ENCODE results near the gene SYT13.
A peak's percentile ranks its signal among the peaks of the same experiment; 100 is the strongest.

Gene SYT13

DNA sequence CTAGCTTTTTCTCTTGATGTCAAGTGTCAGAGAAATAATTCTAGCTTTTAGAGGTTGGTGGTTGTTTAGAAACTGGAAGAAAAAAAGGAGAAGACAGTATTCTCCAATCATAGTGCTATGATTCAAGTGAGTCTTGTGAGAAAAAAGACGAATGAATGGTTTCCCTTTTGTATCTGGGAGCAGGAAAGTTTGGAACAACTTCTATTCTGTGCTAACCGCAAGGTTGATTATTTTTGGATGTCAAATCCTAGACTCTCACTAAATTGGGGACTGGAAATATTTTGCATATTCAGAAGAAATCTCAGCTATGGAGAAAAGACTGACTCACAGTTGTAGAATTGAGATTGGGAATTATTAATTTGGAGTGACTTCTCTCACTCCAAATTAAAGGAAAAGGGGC is 69.2 kb downstream of the SYT13 start:
- WGBS = 85% methylated on average over 2 of the region's 2 CpGs

DNA sequence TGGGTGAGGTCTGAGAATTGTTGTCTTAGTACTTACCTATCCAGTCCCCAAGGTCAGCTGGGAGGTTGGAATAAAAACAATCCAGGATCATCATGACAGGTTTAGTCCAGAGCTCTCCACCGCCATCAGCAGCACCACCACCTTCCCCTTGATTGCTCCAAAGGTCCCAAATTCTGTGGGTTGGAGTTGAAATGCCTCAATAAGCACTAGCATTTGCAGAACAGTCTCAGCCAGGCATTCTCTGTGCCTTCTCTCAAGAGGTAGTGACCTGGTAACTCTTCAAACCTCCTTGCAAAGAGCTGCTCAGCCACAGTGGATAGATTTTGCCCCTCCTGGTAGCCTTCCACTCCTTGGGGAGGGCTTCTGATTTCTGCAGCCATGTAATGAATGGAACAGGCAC is 70.1 kb downstream of the SYT13 start:
- Histone ChIP-seq H3K4me1 (ENCODE audit: insufficient read depth, low read length) (no peaks in the 10 kb centered on the region), H3K27ac (ENCODE audit: low read depth, low read length) (no peak overlapping the region), H3K9ac (ENCODE audit: low read depth, low read length) (no peak overlapping the region), H3K27me3 (ENCODE audit: insufficient read depth, low read length) (no peaks in the 10 kb centered on the region), H3K4me3 (ENCODE audit: low read length) (no peak overlapping the region), H3K36me3 (ENCODE audit: insufficient read depth, low read length) (no peaks in the 10 kb centered on the region), H3K9me3 (ENCODE audit: insufficient read depth, low read depth, low read length) (no peaks in the 10 kb centered on the region)
- WGBS = 86% methylated on average over 1 of the region's 1 CpG

More for the DNA sequence above, 69.2 kb downstream of the SYT13 start:
- H3K36me3 ChIP-seq (ENCODE audit: insufficient read depth, low read length) = no peaks in the 10 kb centered on the region
- no peaks in the 10 kb centered on the region for H3K27me3 ChIP-seq (ENCODE audit: insufficient read depth, low read length)
- H3K27ac ChIP-seq (ENCODE audit: low read depth, low read length) = no peak overlapping the region
- no peak overlapping the region for H3K9ac ChIP-seq (ENCODE audit: low read depth, low read length)
- H3K4me1 ChIP-seq (ENCODE audit: insufficient read depth, low read length) = no peaks in the 10 kb centered on the region
- H3K9me3 ChIP-seq (ENCODE audit: insufficient read depth, low read depth, low read length) = no peaks in the 10 kb centered on the region
- H3K4me3 ChIP-seq (ENCODE audit: low read length) = no peak overlapping the region

DNA sequence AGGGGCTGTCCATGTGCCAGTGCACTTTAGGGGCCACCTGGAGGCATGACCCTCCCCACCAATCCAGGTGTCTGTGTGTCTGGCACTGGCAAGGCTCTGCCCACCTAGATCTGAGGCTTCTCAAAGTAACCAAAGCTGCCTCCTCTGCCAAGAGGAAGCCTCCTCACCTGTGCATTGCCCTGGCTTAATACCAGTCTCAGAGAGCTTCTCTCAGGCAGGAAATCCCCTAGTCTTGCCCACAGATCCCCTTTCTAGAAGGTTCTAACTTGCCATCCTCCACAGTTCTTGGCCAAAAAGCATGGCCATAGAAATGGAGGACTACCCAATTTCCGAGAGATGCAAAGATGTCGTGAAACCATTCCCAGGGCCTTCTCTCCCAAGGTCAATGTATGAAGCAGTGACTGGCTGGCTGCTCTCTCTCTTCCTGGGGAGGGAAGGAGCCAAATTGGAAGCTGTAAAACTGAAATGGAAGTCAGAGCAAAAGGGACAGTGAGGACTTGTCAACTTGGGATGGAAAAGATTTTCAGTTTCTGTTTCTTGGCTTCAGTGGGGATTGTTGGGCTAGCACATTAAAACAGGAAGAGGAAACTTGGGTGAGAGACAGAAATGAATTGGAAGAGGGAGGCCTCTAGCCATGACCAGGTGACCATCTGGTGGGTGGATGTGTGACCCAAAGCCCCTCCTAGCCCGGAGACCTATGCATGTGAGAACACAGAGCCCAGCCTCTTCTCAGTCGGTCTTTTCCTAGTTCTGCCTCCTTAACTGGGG is 70.9 kb downstream of the SYT13 start:
- Histone ChIP-seq H3K4me1 (ENCODE audit: insufficient read depth, low read length) (no peaks in the 10 kb centered on the region), H3K4me3 (ENCODE audit: low read length) (no peak overlapping the region), H3K9ac (ENCODE audit: low read depth, low read length) (no peak overlapping the region), H3K36me3 (ENCODE audit: insufficient read depth, low read length) (no peaks in the 10 kb centered on the region), H3K27me3 (ENCODE audit: insufficient read depth, low read length) (no peaks in the 10 kb centered on the region), H3K27ac (ENCODE audit: low read depth, low read length) (no peak overlapping the region), H3K9me3 (ENCODE audit: insufficient read depth, low read depth, low read length) (no peaks in the 10 kb centered on the region)
- 90% methylated on average over 4 of the region's 4 CpGs for WGBS

DNA sequence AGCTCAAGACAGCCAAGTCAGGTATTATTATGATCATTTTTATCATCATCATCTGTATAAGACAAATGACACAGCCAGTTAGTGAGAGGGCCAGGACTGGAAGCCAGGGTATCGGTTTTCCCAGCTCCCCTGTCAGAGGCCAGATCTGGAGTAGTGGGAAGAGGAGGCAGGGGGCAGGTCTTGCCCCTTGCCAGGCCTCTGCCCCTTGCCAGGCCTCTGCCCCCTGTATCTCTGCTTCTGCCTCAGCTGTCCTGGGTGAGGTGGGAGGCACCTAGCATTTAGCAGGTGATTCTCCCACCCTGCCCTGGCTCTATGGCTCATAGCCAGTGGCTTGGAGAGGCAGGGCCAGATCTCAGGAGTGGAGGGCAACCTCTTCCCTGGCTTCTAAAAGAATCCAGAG is 72.4 kb downstream of the SYT13 start:
- H3K27me3 ChIP-seq (ENCODE audit: insufficient read depth, low read length) = no peaks in the 10 kb centered on the region
- no peaks in the 10 kb centered on the region for H3K36me3 ChIP-seq (ENCODE audit: insufficient read depth, low read length)
- no peak overlapping the region for H3K9ac ChIP-seq (ENCODE audit: low read depth, low read length)
- peaks cover 6% of the 10 kb centered on the region; the same call in 1 of the 2 replicates for H3K4me1 ChIP-seq (ENCODE audit: insufficient read depth, low read length)
- no peak overlapping the region for H3K27ac ChIP-seq (ENCODE audit: low read depth, low read length)
- 88% methylated on average over 1 of the region's 1 CpG for WGBS
- H3K9me3 ChIP-seq (ENCODE audit: insufficient read depth, low read depth, low read length) = no peaks in the 10 kb centered on the region
- H3K4me3 ChIP-seq (ENCODE audit: low read length) = no peak overlapping the region

DNA sequence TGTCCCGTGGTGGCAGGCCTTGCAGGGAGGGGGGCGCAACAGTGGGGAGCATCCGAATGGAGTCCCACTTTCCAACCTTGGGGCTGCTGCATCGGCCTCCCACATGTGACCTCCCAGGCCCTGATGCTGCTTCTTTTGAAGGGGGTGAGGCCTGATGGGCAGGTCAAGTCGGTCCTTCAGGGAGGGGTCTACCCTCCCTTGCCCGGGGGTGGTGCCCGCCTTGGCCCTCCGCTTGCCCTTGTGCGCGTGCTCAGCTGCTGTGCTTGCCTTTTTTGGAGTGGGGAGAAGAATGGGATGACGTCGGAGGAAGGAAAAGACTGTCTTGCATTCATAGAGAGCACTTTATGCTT is 72.8 kb downstream of the SYT13 start:
- Histone ChIP-seq H3K27ac (ENCODE audit: low read depth, low read length) (no peak overlapping the region), H3K9me3 (ENCODE audit: insufficient read depth, low read depth, low read length) (no peaks in the 10 kb centered on the region), H3K36me3 (ENCODE audit: insufficient read depth, low read length) (no peaks in the 10 kb centered on the region), H3K4me1 (ENCODE audit: insufficient read depth, low read length) (peaks cover 6% of the 10 kb centered on the region; the same call in 1 of the 2 replicates), H3K9ac (ENCODE audit: low read depth, low read length) (no peak overlapping the region), H3K27me3 (ENCODE audit: insufficient read depth, low read length) (no peaks in the 10 kb centered on the region), H3K4me3 (ENCODE audit: low read length) (no peak overlapping the region)
- WGBS = 89% methylated on average over 12 of the region's 12 CpGs

DNA sequence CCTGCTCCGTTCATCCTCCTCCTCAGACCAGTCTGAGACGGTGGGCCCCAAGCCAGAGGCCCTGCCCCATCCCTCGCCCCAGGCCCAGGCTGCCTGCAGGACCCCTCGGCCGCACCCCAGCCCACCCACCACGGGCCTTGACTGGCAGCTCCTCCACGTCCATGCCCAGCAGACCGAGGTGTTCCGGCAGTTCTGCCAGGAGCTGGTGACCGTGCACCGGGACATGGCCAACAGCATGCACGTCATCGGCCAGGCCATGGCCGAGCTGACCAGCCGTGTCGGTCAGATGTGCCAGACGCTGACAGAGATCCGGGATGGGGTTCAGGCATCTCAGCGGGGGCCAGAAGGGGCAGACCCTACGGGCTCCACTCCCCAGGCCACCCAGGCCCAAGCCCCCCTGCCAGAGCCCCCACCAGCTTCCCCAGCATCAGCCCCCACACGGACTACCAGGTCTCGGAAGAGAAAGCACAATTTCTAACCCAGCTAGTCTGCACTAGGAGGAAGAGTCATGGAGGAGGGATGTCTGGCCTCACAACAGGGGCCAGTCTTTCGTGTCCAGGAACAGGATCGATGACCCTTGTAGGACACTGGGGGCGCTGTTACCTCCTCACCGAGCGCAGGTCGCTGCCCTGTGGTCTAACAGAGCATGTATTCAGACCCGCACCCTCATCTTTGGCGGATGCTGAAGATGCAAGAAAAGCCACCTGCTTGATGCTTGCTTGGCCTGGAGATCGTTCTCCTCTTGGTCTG is 73.4 kb downstream of the SYT13 start:
- H3K9ac ChIP-seq (ENCODE audit: low read depth, low read length) = no peak overlapping the region
- no peaks in the 10 kb centered on the region for H3K9me3 ChIP-seq (ENCODE audit: insufficient read depth, low read depth, low read length)
- H3K36me3 ChIP-seq (ENCODE audit: insufficient read depth, low read length) = no peaks in the 10 kb centered on the region
- H3K4me3 ChIP-seq (ENCODE audit: low read length) = no peak overlapping the region
- no peaks in the 10 kb centered on the region for H3K27me3 ChIP-seq (ENCODE audit: insufficient read depth, low read length)
- no peak overlapping the region for H3K27ac ChIP-seq (ENCODE audit: low read depth, low read length)
- H3K4me1 ChIP-seq (ENCODE audit: insufficient read depth, low read length) = peaks cover 6% of the 10 kb centered on the region; the same call in 1 of the 2 replicates
- WGBS = 88% methylated on average over 31 of the region's 31 CpGs

DNA sequence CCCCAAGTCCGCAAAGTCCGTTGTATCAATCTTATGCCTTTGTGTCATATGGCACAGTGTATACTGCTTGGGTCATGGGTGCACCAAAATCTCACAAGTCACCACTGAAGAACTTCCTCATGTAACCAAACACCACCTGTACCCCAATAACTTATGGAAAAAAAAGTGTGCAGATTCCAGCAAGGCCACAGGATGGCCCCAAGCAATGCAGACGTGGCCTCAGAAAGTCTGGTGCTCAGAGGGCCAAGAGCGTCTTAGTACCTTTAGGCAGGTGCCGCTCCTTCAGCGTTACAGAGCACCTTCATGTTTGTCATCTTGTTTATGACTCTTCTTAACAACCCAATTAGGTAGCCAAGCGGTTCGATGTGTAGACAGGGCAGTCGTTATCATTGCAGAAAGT is 74.4 kb downstream of the SYT13 start:
- no peak overlapping the region for H3K4me3 ChIP-seq (ENCODE audit: low read length)
- no peak overlapping the region for H3K9ac ChIP-seq (ENCODE audit: low read depth, low read length)
- no peaks in the 10 kb centered on the region for H3K36me3 ChIP-seq (ENCODE audit: insufficient read depth, low read length)
- H3K4me1 ChIP-seq (ENCODE audit: insufficient read depth, low read length) = peaks cover 6% of the 10 kb centered on the region; the same call in 1 of the 2 replicates
- H3K27ac ChIP-seq (ENCODE audit: low read depth, low read length) = no peak overlapping the region
- 91% methylated on average over 9 of the region's 9 CpGs for WGBS
- H3K27me3 ChIP-seq (ENCODE audit: insufficient read depth, low read length) = no peaks in the 10 kb centered on the region
- H3K9me3 ChIP-seq (ENCODE audit: insufficient read depth, low read depth, low read length) = no peaks in the 10 kb centered on the region

DNA sequence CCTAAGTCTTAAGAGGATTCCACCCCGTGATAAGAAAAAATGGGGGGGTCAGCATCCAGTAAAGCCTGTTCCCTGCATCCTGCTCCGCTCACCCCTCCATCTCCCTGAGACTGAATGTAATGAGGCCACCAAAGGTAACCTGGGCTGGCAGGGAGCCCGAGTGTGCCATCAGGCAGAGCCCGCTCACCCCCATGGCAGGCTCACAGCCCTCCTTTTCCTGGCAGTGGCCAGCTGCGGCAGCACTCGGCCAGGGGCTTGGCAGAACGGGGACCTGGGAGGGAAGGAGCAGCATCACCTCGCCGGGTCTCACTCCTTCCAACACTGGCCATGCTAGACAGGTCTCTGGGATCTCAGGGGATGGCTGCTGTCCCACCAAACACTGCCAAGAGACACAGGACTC is 75.3 kb downstream of the SYT13 start:
- Histone ChIP-seq H3K9me3 (ENCODE audit: insufficient read depth, low read depth, low read length) (no peaks in the 10 kb centered on the region), H3K27ac (ENCODE audit: low read depth, low read length) (no peak overlapping the region), H3K4me3 (ENCODE audit: low read length) (no peak overlapping the region), H3K9ac (ENCODE audit: low read depth, low read length) (no peak overlapping the region), H3K4me1 (ENCODE audit: insufficient read depth, low read length) (peaks cover 6% of the 10 kb centered on the region; the same call in 1 of the 2 replicates), H3K27me3 (ENCODE audit: insufficient read depth, low read length) (no peaks in the 10 kb centered on the region), H3K36me3 (ENCODE audit: insufficient read depth, low read length) (no peaks in the 10 kb centered on the region)
- 95% methylated on average over 9 of the region's 9 CpGs for WGBS

DNA sequence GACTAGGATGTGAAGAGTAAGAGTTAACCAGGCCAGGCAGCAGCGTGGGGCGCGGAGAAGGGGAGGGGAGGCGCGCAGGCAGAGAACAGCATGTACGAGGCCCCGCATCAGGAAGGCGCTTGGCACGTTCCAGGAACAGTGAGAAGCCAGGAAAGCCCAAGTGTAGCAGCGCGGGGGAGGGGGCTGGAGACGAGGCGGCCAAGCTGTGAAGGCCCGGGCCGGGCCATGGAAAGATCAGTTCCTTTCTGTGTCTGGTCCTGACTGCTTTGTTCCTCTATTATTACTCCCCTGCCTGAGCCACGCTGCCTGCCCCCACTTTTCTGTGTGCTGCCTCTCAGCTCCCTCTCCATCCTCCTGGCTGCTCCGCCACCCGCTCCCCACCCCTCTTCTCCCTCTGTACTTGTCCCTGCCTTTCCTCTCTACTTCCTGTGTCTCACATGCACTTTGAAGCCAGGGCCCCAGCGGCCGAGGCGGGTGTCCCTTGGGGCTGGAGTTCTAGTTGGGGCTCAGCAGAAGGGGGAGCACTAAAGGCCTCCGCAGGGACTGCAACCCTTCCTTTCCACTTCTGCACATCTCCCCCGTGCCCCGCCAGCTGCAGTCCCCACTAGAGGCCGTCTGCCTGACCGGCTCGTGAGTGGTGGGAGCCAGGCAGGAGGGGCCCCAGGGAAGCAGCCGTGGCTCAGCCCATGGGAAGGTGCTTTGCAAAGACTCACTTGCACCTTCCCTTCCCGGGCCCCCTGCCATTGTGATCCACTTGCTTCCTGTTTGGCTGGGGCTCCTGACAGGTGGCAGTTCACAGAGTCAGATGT is 76.0 kb downstream of the SYT13 start:
- peaks cover 6% of the 10 kb centered on the region; the same call in 1 of the 2 replicates for H3K4me1 ChIP-seq (ENCODE audit: insufficient read depth, low read length)
- H3K4me3 ChIP-seq (ENCODE audit: low read length) = no peak overlapping the region
- no peak overlapping the region for H3K9ac ChIP-seq (ENCODE audit: low read depth, low read length)
- no peaks in the 10 kb centered on the region for H3K36me3 ChIP-seq (ENCODE audit: insufficient read depth, low read length)
- no peaks in the 10 kb centered on the region for H3K9me3 ChIP-seq (ENCODE audit: insufficient read depth, low read depth, low read length)
- H3K27ac ChIP-seq (ENCODE audit: low read depth, low read length) = 0 out of 2 replicates have a peak overlapping the region, but pooled peaks have one; percentile 13
- H3K27me3 ChIP-seq (ENCODE audit: insufficient read depth, low read length) = no peaks in the 10 kb centered on the region
- 44% methylated on average over 29 of the region's 29 CpGs for WGBS

DNA sequence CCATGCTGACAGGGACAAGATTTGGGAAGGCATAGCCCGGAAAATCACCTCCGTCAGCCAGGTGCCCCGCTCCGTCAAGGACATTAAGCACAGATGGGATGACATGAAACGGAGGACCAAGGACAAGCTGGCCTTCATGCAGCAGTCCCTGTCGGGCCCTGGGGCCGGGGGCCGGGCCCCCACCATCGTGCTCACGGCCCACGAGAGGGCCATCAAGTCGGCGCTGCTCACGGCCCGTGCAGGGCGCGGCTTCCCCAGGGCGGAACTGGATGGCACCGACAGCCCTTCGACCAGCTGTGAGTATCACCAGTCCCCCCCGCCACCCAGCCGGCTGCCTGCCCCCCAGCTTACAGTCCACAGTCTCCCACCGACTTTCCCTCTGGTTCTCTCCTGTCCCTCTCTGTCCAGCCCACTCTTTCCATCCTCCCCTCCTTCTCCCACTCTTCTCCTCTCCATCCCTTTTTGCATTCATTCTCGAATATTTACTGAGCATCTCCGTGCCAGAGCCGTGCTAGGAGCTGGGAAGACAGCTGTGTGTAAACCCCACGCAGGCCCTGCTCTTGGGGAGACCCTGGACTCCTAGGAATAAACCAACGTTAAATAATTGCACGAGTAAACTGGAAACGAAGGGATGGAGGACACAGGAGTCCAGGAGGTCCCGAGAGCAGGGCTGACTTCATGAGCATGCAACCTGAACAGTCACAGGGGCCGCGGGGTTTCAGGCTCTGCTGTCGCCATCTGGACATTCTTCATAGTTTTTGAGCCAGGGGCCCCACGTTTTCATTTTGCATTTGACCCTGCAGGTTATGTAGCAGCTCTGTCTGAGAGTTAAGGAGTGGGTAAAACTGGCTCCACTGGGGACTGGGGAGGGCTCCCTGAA is 76.9 kb downstream of the SYT13 start:
- no peaks in the 10 kb centered on the region for H3K9me3 ChIP-seq (ENCODE audit: insufficient read depth, low read depth, low read length)
- H3K4me3 ChIP-seq (ENCODE audit: low read length) = no peak overlapping the region
- H3K27me3 ChIP-seq (ENCODE audit: insufficient read depth, low read length) = no peaks in the 10 kb centered on the region
- WGBS = 92% methylated on average over 35 of the region's 35 CpGs
- no peak overlapping the region for H3K9ac ChIP-seq (ENCODE audit: low read depth, low read length)
- peaks cover 6% of the 10 kb centered on the region; the same call in 1 of the 2 replicates for H3K4me1 ChIP-seq (ENCODE audit: insufficient read depth, low read length)
- no peak overlapping the region for H3K27ac ChIP-seq (ENCODE audit: low read depth, low read length)
- no peaks in the 10 kb centered on the region for H3K36me3 ChIP-seq (ENCODE audit: insufficient read depth, low read length)

All from HUES64 (cell line).